COLO668 (cell line): Measurements from ENCODE around the gene SC5D.
A peak's percentile ranks its signal among the peaks of the same experiment; 100 is the strongest.

Source experiments
- DNase-seq: peaks from one replicate; lab custom pipeline; 2025; ENCODE audit not compliant: unreplicated experiment; lab: John Stamatoyannopoulos, UW

SC5D gene

DNA sequence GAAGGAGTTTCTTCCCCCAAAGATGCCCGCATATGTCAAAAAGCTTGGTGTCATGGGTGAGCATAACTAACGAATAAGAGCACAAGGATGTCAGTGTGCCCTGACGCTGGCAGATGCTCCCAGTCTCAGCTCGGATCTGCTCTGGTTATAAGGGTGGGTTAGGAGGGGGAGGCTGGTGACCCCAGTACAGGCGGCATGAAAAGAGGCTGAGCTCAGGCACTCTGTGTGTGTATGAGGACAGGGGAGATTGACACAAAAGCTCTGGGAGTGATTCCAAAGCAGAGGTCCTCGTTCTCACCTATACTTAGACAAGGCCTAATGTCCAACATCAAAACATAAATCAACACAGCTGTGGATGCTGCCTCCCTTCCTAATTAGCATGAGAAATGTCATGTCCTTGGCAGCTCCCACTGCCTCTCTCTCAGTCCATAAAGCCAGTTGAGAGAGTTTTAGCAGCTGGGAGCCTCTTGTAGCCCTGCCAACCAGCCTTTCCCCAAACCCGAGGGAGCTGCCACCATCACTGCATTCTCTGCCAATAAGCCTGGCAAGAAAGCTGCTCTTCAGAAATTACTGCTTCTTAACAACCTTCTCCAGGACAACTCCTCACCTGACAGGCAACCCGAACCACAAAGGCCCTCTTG is 59.8 kb downstream of the SC5D start:
- DNase-seq, result peak; percentile 13

DNA sequence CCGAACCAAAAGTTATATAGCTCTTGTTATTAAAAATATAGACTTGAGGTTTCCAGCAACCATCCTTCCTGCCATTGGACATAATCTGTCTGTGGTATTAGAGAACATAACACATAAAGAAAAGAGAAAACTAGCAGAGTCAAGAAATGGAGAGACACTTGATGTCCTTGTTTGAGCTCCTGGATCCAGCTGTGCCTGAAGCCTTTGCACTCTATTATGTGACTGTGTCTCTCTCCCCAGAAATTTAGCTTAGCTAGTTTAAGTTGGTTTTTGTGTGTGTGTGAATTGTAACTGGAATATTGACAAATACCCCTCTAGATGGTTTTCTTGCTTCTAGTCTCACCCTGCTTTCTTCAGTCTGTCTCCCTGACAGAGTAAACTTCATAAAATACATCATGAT is 61.6 kb downstream of the SC5D start:
- DNase-seq, result no peak

DNA sequence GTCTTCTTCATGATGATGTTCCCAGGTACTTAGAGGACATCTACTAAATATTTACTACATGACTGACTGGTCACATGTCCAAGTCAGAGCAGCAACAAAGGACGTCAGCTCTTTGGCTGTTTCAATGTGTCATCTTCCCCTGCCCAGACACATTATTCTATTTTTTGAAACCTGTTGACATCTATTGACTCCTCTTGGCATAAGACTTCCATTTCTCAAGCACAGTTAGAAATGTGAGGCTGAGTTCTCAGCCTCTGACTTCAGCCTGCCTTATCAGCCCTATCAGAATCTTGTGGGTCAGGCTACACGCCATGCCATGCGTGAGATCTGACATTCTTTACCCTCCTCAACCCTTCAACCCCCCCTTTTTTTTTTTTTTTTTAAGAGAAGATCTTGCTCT is 63.8 kb downstream of the SC5D start:
- no peak for DNase-seq
